Esophagus squamous epithelium (tissue), 5 donors: Measurements from ENCODE around the gene CAMTA1. TPM values are rescaled to one million over a fixed set of nuclear protein-coding genes. Genes with fewer than 3 reads are reported as not detected.
A peak's percentile ranks its signal among the peaks of the same experiment; 100 is the strongest.

Source experiments
- DNase-seq: peaks from one replicate; lab custom pipeline; 2025; lab: John Stamatoyannopoulos, UW
- H3K27ac ChIP-seq, 4 donors: fragments of 200-600 bp; sonication (generic); one replicate each; pipeline ENCODE4 v1.5.1; 2016 to 2019; ENCODE audit warnings: mild to moderate bottlenecking in 1 of 4
- H3K27me3 ChIP-seq, 4 donors: fragments of 200-600 bp; sonication (generic); 1 replicate in 3 of 4; 2 replicates in 1 of 4; pipeline versions ENCODE4 v1.5.1 to v1.6.0; 2017 to 2021; ENCODE audit warnings: antibody characterized with exemption in 1 of 4
- H3K36me3 ChIP-seq, 3 donors: fragments of 200-600 bp; sonication (generic); one replicate each; pipeline ENCODE4 v1.5.1; 2016 to 2019
- H3K4me1 ChIP-seq, 3 donors: fragments of 200-600 bp; sonication (generic); one replicate each; pipeline ENCODE4 v1.5.1; 2017 to 2019
- H3K4me3 ChIP-seq, 4 donors: fragments of 200-600 bp; sonication (generic); 1 replicate in 3 of 4; 2 replicates in 1 of 4; pipeline ENCODE4 v1.5.1; 2016 to 2019; ENCODE audit warnings: mild to moderate bottlenecking in 2 of 4, moderate library complexity in 1 of 4
- H3K9me3 ChIP-seq, 3 donors: fragments of 200-600 bp; sonication (generic); one replicate each; pipeline ENCODE4 v1.5.1; 2016 to 2019
- CTCF ChIP-seq, 6 experiments: fragments of 450-650 bp in 4 of 6; fragments of 200-600 bp in 2 of 6; sonication (generic) in 2 of 6; IDR thresholded peaks; one replicate each; pipeline ENCODE4 v1.5.1; 2016 to 2019; ENCODE audit warnings: antibody characterized with exemption in 6 of 6, mild to moderate bottlenecking in 4 of 6, moderate library complexity in 4 of 6
- POLR2A ChIP-seq, 4 donors: fragments of 450-650 bp; IDR thresholded peaks; one replicate each; pipeline ENCODE4 v1.6.1; 2017; ENCODE audit warnings: antibody characterized with exemption in 4 of 4, mild to moderate bottlenecking in 4 of 4, moderate library complexity in 3 of 4
- WGBS, 2 donors: methylation state at CpG; one replicate each; pipeline ENCODE4 v1.1.5; 2018; 5-methylcytosine and 5-hydroxymethylcytosine counted together
- intact Hi-C: fragments of 100-400 bp; cut with DNase I; formaldehyde crosslinking; loops from one replicate; pipeline ENCODE4 v1.15.0; 2022
- total RNA-seq, 4 donors: library from RNA; depleted of rRNA; stranded (reverse); fragments of >200 nt; gene quantifications; one replicate each; pipeline ENCODE4 v1.1.0, GENCODE V29; 2016
- donor health status: DM: yes; HTN: yes; CAD: no.

The CAMTA1 gene
- total RNA-seq, 4 donors from 2014 or later, result 31.3 to 77.4 (median 45.9) TPM

- Histone ChIP-seq H3K4me1 (peaks cover 0 to 21% (median 9%) of the 10 kb centered on the region in 3 donors), H3K4me3 (no peak overlapping the region), H3K36me3 (no peaks in the 10 kb centered on the region), H3K27ac (no peak overlapping the region), H3K27me3 (peaks cover 0 to 42% (median 0%) of the 10 kb centered on the region in 4 donors), H3K9me3 (no peaks in the 10 kb centered on the region)
- DNase-seq, result no peak
- 64 to 66% methylated on average over 6 to 13 of the region's 19 CpGs for WGBS, 2 donors
- no peak for TF ChIP-seq POLR2A (IDR thresholded peaks at IDR 0.05)
- peak in 3 of 6 experiments; percentile 6 to 23 (median 21) for TF ChIP-seq CTCF (IDR thresholded peaks at IDR 0.05)
- intact Hi-C loops, result no loop called here
Observed at GRCh38 chr1:7454052-7454815, 669.0 kb downstream of the CAMTA1 start.

- H3K4me3 ChIP-seq, result no peak overlapping the region
- 31 to 58% methylated on average over 3 to 15 of the region's 30 CpGs for WGBS, 2 donors
- H3K9me3 ChIP-seq, result no peaks in the 10 kb centered on the region
- H3K27ac ChIP-seq, result no peak overlapping the region
- no peak for DNase-seq
- peaks cover 0 to 42% (median 0%) of the 10 kb centered on the region in 4 donors for H3K27me3 ChIP-seq
- H3K36me3 ChIP-seq, result no peaks in the 10 kb centered on the region
- no peak for TF ChIP-seq POLR2A (IDR thresholded peaks at IDR 0.05)
- no peak for TF ChIP-seq CTCF (IDR thresholded peaks at IDR 0.05)
- H3K4me1 ChIP-seq, result peaks cover 0 to 21% (median 9%) of the 10 kb centered on the region in 3 donors
- intact Hi-C loops, result no loop called here
Observed at GRCh38 chr1:7454895-7455784, 669.9 kb downstream of the CAMTA1 start.

GRCh38 chr1:7455796-7456721 is 670.8 kb downstream of the CAMTA1 start:
- H3K36me3 ChIP-seq, result no peaks in the 10 kb centered on the region
- no peak for DNase-seq
- TF ChIP-seq POLR2A (IDR thresholded peaks at IDR 0.05) (no peak), CTCF (IDR thresholded peaks at IDR 0.05) (no peak)
- peaks cover 0 to 21% (median 9%) of the 10 kb centered on the region in 3 donors for H3K4me1 ChIP-seq
- 39 to 46% methylated on average over 7 of the region's 15 CpGs for WGBS, 2 donors
- H3K27me3 ChIP-seq, result peaks cover 0 to 46% (median 0%) of the 10 kb centered on the region in 4 donors
- no peak overlapping the region for H3K27ac ChIP-seq
- no peak overlapping the region for H3K4me3 ChIP-seq
- H3K9me3 ChIP-seq, result no peaks in the 10 kb centered on the region
- intact Hi-C loops, result no loop called here

- no peak overlapping the region for H3K4me3 ChIP-seq
- intact Hi-C loops, result no loop called here
- no peaks in the 10 kb centered on the region for H3K36me3 ChIP-seq
- no peaks in the 10 kb centered on the region for H3K9me3 ChIP-seq
- peaks cover 0 to 21% (median 9%) of the 10 kb centered on the region in 3 donors for H3K4me1 ChIP-seq
- WGBS, 2 donors, result 62 to 88% methylated on average over 3 to 15 of the region's 17 CpGs
- H3K27me3 ChIP-seq, result peaks cover 0 to 47% (median 0%) of the 10 kb centered on the region in 4 donors
- no peak for TF ChIP-seq POLR2A (IDR thresholded peaks at IDR 0.05)
- TF ChIP-seq CTCF (IDR thresholded peaks at IDR 0.05), result no peak
- DNase-seq, result no peak
- H3K27ac ChIP-seq, result no peak overlapping the region
Observed at GRCh38 chr1:7456722-7457082, 671.4 kb downstream of the CAMTA1 start.
